Measurements from ENCODE around the gene KRT27.
A peak's percentile ranks its signal among the peaks of the same experiment; 100 is the strongest.
"Not testable (repeated sequence)": the region's sequence is repeated elsewhere in the genome, so short reads cannot be mapped to it uniquely, and the experiment has no call there.

KRT27 gene

GRCh38 chr17:40782450-40782849 is at the start of gene KRT27:
Gene KRT27, minus strand, starts transcription at chr17:40782550. Its CDS starts 57 bp downstream, at chr17:40782493.
- DNase-seq, result no peak

- no peak for DNase-seq
These were observed 47.9 kb upstream of the KRT27 start for GRCh38 chr17:40830085-40830776.

GRCh38 chr17:40828454-40829044 is 46.2 kb upstream of the KRT27 start:
- DNase-seq, result no peak

GRCh38 chr17:40827746-40828453 is 45.5 kb upstream of the KRT27 start:
- no peak for DNase-seq

- DNase-seq, result no peak
These were observed 43.2 kb upstream of the KRT27 start for GRCh38 chr17:40825599-40825998.

- no peak for DNase-seq
These were observed 41.9 kb upstream of the KRT27 start for GRCh38 chr17:40824015-40824832.

- DNase-seq, result no peak
These were observed 39.9 kb upstream of the KRT27 start, which contains the start of gene KRT10 for GRCh38 chr17:40822132-40822812. Gene KRT10, minus strand, starts transcription at chr17:40822614. Its CDS starts 29 bp downstream, at chr17:40822585.

GRCh38 chr17:40821536-40821935 is 39.2 kb upstream of the KRT27 start:
- no peak for DNase-seq

GRCh38 chr17:40820228-40820838 is 38.0 kb upstream of the KRT27 start:
- no peak for DNase-seq

GRCh38 chr17:40819528-40820125 is 37.3 kb upstream of the KRT27 start:
- no peak for DNase-seq

- DNase-seq, result peak; percentile 85
These were observed 36.6 kb upstream of the KRT27 start for GRCh38 chr17:40818733-40819527.

GRCh38 chr17:40818343-40818732 is 36.0 kb upstream of the KRT27 start:
- DNase-seq, result no peak

- DNase-seq, result no peak
These were observed 34.8 kb upstream of the KRT27 start for GRCh38 chr17:40817103-40817682.

GRCh38 chr17:40816569-40816968 is 34.2 kb upstream of the KRT27 start:
- DNase-seq, result no peak

GRCh38 chr17:40815381-40815780 is 33.0 kb upstream of the KRT27 start:
- DNase-seq, result no peak

- DNase-seq, result not testable (repeated sequence)
These were observed 32.3 kb upstream of the KRT27 start for GRCh38 chr17:40814657-40815056.

GRCh38 chr17:40813804-40814203 is 31.5 kb upstream of the KRT27 start:
- no peak for DNase-seq

- no peak for DNase-seq
These were observed 30.3 kb upstream of the KRT27 start for GRCh38 chr17:40812639-40813038.

- DNase-seq, result no peak
These were observed 28.1 kb upstream of the KRT27 start for GRCh38 chr17:40810494-40810893.

- no peak for DNase-seq
These were observed 27.5 kb upstream of the KRT27 start for GRCh38 chr17:40809721-40810421.
